Stimulated activated CD4-positive, alpha-beta T cell treated with anti-CD3 and anti-CD28 coated beads, Interleukin-12 subunit alpha, Interleukin-12 subunit beta, amount 100 ng/mL, for 4 hours (primary cell): ENCODE results near the gene SNAI3.

ENCODE experiments used
- DNase-seq: peaks from one replicate; pipeline ENCODE4 v3.0.0-alpha.2; 2020

Gene SNAI3

DNA sequence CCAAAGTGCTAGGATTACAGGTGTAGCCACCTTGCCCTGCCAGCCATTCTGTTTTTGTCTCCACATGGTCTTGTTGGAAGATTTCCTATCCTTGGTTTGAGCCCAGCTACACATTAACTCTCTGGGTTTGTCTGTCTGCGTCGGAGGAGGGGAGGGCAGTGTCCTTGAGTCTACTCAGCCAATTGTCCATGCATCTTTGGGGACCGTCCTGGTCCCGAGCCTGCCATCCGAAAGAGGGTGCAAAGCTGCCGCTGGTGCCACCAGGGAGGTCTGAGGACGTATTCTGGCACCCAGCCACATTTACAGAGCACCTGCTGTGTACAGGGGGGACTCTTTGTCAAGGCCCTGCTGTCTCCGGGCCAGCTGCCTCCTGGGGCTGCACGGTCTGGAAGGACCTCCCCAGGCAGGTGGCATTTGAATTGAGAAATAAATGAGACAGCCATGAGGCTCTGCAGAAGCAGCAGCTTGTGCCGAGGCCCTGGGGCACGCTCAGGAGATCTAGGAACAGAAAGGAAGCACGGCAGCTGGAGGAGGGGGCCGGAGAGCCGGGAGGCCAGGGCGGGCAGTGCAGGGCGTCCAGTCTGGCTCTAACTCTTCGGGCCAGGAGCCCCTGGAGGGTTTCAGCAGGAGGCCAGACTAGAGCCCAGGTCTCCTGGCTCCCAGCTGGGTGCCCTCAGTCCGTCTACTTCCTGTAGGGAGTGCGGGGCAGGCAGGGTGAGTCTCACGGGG, 36.9 kb downstream of the SNAI3 start:
- DNase-seq = no peak

DNA sequence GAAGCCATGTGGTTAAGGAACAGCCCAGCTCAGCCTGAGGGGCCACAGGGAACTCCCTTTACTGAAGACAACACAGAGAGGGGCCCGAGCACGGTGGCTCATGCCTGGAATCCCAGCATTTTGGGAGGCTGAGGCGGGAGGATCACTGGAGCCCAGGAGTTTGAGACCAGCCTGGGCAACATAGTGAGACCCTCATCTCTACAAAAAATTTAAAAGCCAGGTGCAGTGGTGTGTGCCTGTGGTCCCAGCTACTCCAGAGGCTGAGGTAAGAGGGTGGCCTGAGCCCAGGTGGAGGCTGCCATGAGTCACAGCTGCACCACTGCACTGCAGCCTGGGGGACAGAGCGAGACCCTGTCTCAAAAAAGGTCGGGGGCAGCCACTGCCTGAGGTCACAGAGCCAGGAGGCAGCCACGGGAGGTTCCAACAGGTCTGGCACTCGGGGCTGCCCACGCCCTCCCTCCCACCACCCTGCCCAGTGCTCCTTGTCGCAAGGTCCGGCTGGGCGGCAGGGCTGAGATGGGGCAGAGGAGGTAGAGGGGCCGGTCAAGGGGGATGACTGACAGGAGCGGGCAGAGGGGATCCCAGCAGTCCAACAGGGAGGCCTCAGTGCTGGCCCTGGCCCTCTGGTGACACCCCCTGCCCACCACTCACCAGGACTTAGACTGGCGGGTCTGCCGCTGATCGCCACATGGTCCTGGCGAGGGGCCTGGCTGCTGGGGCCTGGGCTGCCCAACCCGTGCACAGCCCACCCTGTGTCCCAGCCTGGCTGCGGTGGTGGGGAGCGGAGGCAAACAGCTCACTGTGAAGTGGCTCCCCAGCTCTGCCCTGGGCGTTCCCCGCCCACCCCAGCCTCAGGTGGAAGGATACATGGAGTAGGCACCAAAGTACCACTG, 38.9 kb downstream of the SNAI3 start:
- no peak for DNase-seq

DNA sequence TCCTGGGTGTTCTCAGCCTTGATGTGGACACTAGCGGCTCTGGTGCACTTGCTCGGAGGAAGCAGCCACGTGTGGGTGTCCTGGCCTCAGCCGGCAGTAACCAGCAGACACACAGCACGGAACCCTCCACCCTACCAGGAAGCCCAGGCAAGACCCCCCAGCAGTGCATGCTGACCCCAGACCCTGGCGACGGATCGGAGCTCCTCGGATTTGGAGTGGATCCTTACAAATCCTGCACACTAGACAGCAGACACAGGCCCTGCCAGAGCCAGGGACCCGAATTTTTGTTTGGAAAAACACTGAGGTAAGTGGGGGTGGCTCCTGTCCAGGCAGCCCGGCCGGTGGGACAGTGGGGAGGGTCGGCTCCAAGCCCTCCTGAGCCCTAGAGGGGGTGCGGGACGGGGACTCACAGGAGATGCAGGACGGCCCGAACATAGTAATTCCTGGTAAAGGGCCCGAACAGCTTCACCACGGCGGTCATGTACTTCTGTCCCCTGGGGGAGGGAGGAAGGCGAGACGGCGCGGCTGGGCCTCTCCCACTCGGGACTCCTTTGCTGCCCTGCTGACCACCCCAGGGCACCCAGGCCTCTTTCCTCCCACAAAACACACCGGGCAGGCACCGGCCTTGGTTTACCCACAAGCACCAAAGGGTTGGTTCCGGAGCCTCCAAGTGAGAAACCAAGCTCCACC, 39.8 kb downstream of the SNAI3 start:
- DNase-seq = no peak

DNA sequence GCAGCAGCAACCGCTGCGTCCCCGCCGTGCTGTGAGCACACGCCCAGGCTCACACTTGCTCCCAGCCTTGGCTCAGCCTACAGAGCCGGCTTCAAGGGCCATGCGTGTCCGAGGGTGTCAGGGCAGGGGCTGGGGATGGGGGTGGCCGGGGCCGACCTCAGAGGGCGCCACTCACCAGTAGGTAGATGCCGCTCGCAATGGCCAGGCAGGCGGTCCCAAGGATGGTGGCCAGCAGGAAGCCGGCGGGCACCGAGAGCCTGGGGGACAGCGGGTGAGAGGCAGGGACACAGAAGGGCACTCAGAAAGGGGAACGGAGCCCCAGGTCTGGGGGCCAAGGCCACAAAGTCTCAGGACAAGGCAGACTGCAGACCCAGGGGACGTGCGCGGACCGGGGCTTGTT, 40.4 kb downstream of the SNAI3 start:
- DNase-seq = no peak

DNA sequence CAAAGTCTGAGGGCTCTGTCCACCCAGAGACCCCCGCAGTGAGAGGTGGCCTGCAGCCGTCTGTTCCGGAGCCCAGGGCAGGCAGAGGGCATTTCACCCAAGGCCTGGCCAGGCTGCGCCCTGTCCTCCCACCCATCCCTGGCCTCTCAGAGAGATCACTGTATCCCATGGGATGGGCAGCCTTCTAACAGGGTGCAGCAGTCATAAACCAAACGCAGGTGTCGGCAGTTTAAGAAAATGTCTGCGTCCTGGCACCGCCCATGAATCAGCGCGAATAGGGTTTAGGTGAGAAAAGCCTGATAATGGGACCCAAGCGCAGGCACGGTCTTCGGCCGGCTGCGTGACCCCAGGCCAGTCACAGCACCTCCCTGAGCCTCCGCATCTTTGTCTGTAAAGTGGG, 40.9 kb downstream of the SNAI3 start:
- DNase-seq = no peak

DNA sequence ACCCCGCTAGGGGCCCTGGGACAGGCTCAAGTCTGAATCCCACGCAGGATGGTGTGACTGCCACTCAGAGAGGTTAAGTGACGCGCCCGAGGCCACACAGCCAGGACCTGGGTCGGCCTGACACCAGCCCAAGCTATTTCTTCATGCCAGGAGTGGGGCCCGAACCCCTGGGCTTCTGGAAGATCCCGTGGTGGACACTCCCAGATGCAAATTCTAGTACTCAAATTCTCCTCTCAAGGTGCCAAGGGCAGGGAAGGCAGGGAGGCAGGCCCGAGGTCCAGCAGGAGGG, 42.7 kb downstream of the SNAI3 start:
- no peak for DNase-seq

DNA sequence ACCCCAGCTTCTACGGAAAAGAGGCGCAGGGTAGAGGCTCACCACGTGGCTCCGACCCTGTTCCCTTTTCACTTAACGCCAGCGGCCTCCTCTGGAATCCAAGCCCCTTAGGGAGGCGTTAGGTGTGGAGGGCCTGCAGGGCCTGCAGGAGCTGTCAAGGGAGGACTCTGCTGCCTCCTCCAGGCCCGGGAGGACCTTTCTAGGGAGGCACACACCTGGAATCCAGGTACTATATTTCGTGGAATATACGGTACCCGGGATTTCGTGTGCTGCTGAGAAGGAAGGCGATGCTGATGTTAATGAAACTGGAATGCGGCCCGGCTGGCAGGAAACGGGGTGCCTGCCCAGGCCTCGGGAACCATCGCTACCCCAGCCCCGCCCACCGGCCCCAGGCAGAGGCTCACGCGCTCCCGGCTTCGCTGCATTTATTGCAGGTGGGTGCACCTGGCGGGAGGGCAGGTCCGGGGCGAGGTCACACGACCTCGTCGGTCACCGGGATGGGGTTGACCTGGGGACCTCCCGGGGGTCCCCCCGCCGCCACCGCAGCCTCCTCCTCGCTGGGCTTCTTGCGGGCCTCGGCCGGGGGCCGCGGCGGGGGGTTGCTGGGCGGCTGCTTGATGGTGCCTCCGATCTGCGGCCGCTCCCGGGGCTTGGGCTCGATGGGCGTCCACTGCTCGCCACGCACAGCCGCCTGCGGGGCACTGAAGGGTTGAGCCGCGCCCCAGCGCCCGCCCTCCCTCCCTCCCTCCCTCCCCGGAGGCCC, 43.2 kb downstream of the SNAI3 start:
- DNase-seq = no peak

DNA sequence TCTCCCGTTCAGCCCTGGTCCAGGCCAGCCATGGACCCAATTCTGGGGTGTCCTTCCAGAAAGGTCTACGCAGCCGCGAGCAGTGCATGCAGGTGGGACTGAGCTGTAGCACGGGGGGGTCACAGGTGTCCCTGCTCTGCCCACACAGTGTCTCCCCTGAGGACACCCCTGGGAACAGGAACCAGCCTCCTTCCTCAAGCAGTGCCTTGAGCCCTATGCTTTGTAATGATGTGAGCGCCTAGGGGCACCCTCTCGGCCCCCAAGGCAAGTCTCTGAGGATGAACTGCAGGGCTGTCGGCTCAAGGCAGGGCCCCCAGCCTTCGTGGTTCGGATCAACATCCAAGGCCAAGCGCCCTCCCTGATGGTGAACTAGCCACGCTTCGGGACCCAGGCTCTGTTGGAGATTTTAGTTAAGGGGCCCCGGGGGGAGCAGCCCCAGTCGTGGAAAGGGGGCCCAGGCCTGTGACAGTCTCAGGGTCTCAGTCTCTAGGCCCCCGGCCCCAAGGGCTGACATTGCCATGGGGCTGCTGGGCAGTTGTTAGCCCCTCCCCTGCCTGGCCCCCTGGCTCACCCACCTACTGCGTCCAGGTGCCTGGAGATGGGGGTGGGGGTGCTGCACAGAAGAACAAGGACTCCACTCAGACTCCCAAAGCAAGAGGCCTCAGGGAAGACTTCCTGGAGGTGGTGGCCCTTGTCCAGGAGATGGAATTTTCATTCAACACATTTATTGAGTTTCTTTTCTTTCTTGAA, 45.6 kb downstream of the SNAI3 start:
- no peak for DNase-seq

DNA sequence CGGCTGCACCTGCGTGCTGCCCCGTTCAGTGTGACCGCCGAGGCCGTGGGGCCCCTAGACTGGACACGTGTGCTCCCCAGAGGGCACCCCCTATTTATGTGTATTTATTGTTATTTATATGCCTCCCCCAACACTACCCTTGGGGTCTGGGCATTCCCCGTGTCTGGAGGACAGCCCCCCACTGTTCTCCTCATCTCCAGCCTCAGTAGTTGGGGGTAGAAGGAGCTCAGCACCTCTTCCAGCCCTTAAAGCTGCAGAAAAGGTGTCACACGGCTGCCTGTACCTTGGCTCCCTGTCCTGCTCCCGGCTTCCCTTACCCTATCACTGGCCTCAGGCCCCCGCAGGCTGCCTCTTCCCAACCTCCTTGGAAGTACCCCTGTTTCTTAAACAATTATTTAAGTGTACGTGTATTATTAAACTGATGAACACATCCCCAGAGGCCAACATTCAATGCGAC, 46.2 kb downstream of the SNAI3 start:
- DNase-seq = no peak

DNA sequence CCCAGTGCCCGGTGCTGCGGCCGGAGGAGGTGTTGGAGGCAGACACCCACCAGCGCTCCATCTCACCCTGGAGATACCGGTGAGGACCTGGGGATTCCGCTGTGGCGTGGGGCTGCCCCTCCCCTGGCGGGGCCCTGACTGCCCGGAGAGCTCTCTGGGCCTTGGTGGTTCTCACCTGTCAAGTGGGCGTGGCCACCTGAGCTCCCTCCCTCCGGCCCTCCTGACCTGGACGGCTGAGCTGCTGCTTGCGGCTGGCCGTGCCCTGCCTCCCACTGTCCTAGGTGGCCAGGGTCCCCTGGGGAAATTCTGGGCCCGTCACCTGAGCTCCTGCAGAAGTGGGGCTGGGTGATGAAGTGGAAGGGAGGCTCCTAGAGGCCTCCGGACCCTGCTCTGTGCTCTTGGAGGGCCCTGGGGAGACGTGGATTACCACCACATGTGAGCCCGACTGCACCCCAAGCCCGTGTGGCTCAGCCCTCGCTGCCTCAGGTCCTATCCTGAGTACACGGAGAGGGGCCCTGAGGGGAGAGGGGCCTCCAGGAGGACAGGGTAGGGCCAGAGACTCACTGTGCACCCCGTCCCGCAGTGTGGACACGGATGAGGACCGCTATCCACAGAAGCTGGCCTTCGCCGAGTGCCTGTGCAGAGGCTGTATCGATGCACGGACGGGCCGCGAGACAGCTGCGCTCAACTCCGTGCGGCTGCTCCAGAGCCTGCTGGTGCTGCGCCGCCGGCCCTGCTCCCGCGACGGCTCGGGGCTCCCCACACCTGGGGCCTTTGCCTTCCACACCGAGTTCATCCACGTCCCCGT, 46.9 kb downstream of the SNAI3 start:
- DNase-seq = no peak

DNA sequence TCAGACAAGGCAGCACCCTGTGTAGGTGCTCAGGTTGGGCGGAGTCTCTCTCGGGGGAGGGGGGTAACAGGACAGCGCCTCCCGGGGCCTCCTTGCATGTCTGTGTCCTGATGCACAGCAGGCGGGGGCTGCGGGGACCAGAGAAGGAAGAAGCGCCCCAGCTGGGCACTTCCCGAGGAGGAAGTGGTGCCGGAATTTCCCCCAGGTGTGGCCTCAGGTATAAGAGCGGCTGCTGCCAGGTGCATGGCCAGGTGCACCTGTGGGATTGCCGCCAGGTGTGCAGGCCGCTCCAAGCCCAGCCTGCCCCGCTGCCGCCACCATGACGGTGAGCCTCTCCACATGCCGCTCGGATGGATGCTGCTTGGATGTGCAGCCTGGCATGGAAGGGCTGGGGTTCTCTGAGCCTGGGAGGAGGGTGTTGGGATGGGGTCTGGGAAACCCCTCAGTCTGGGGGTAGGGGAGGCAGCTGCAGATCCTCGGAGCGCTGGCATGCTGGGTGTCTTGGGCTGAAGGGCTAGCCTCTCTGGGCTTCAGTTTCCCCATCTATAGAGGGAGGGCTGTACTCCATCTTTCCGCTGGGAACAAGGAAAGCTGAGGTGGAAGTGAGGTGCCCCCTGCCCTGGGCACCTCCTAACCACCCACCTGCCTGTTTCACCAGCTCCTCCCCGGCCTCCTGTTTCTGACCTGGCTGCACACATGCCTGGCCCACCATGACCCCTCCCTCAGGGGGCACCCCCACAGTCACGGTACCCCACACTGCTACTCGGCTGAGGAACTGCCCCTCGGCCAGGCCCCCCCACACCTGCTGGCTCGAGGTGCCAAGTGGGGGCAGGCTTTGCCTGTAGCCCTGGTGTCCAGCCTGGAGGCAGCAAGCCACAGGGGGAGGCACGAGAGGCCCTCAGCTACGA, 47.7 kb downstream of the SNAI3 start, which contains the start of gene IL17C:
Gene IL17C (plus strand): TSS at position 250 of the 908 bp plus-strand sequence. CDS start 70 bp downstream, at position 320.
- DNase-seq = no peak

DNA sequence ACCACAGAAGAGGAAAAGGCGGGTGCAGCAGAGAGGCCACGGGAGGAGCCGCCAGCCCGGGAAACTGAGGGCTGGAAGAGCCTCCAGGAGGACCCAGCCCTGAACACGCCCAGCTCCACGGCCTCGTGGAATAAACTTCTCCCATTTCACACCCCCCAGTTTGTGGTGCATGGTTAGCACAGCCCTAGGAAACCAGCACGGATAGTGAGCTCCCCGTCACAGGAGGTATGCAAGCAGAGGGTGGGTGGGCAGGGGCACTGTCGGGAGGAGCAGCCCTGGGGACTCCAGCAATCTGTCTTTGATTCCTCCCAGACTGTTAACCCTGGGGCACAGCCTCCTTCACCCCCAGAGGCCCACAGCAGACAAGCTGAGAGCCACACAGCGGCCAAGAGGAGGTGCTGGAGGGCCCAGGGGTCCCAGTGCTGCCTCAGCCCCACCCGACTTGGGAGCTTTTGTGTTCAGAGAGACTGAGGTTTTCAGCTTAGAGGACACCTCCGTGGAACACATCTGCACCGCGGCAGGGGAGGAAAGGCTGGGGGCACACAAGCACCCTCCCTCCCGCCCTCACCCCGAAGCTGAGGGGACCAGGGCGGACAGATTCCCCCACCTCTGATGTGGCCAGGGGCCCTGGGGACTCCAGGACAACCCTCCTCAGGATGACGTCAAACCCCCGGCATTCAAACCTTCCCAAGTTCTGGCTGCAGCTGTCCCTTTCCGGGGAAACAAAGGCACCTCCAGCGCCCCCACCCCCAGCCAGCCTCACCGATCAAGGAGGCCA, 49.6 kb downstream of the SNAI3 start:
- DNase-seq = no peak

DNA sequence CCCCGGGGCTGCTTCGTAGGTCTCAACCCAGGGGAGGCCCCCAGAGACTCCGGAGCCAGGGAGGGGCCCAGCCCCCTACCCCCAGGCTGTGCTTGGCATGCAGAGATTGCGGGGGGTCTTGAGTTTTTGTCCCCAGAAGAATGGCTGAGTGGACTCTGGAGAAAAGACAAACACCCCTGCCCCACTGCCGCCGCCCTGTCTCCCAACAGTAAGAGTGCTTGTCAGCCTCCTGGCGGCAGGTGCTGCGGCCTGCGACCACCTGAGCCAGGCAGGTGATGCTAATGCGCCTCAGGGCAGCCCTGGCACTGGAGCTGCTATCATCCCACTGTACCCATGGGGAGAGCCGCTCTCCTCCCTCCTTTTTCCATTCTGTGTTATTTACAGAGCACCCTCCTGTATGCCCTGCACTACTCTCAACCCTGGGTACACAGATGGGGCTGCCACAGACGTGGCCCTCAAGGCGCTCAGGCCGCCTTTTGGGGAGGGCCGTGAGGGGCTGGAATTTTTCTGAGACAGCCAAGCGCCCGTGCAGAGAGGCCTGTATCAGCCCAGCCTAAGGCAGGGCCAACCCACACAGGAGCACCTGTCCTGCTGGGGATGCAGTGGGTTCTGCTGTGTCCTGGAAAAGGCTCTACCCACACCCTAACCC, 50.5 kb downstream of the SNAI3 start:
- DNase-seq = no peak

DNA sequence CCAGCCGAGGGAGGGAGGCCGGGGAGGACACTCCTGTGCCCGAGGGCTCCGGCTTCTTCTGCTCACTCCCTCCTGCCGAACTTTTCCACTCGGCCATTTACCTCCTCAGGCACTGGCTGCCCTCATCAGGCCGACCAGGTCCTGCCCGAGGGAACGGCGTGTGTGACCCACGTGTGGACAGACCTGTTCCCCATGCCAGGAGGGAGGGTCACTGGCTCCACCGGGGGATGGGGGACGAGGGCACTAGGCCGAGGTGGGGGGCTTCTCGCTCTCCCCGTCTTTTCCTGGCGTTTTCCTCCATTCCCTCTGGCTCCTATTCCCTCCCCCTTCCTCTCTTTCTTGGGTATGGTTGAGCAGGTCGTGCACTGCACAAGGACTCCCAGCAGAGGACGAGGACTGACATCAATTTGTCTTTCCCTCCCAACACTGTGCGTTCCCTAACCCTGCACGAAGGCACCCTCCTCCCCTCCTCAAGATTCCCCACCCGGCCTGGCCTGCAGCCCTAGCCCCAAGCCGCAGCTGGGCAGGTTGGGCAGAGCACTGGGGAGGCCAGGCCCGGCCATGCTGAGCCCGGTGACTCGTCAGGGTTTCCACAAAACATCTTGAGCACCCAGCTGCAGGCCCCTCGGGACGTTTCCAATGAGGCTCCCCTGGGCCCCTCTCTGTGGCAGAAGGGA, 51.2 kb downstream of the SNAI3 start:
- DNase-seq = no peak

DNA sequence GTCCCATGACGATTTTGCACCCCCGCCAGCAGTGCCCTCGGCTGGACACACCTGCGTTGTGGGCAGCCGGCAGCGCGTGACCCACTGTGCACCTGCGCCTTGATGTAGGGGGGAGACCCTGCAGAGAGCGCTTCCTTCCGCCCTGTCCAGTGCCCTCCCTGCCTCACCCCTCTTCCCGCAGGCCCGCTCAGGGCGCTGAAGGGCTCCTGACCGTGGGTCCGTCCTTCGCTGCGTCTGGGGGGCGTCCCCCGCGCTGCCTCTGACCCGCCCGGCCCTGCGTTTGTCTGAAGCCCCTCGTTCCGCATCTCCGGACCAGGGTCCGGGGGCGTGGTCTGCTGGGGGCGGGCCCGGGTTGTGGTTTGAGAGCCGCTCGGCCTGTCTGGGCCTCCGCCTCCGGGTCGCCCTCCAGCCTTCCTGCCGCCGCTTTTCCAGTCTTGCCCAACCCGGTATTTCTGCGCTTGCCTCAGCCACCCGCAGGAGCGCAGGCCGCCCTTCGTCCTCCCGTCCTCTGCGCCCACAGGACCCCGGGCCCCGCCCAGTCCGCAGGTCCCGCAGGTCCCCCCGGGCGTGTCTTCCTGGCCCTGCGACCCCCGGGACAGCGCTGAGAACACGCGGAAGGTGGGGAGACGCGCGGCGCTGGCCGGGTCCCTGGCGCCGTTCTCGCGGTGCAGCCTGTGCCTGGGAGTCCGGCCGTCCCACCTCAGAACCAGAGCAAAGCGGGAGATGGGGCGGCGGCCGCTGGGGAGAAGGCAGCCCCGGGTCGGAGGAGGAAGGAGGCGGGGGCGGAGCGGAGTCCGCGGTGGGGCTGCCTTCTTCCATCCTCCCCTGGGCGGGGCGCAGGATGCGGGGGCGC, 51.9 kb downstream of the SNAI3 start:
- peak; percentile 37 for DNase-seq

DNA sequence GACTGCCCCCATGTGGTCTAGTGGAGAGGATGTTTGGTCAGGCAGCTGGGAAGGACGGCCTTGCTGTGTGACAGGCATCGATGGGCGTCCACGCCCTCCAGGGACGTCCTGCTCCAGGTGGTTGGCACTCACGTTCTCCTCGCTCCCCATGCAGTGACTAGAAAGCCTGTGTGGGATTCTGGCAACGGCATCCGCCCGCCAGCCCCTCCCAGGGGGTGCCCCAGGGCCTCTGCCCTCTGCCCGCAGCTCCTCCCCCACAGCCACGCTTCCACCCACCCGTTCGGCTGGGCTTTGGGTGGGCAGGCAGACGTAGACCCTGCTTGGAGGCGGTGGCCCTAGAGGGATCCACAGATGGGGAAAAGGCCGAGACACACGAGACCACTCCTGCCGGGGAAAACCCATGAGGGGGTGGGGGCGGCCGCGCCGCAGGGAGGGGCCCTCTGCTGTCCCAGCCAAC, 52.6 kb downstream of the SNAI3 start:
- DNase-seq = peak; percentile 33

DNA sequence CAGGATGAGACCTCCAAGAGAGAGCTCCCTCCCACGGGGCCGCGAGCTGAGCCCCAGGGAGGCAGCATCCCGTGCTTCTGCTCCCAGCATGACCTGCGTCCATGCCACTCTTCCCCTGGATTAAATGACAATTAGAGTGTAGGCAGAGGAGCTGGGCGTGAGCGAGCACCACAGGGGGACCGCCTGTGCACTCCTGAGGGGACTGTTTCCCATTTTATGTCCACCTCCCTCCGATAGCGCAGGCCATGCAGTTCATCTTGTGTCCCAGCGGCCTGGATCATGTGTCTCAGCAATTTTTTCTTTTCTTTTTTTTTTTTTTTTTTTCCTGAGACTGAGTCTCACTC, 53.7 kb downstream of the SNAI3 start:
- DNase-seq = no peak
